Smooth muscle cell (in vitro differentiated cells): ENCODE data around the gene REX1BD. TPM values are rescaled to one million over a fixed set of nuclear protein-coding genes. Genes with fewer than 3 reads are reported as not detected.

Experiments used
- DNase-seq: peaks from one replicate; lab custom pipeline; 2025; ENCODE audit not compliant: unreplicated experiment; lab: John Stamatoyannopoulos, UW
- H2AFZ ChIP-seq: fragments of 200-600 bp; sonication (generic); 2 replicates; pipeline ENCODE4 v1.6.0; 2016; ENCODE audit warnings: antibody characterized with exemption, low read depth, mild to moderate bottlenecking
- H3F3A ChIP-seq: fragments of 200-600 bp; sonication (generic); 2 replicates; pipeline ENCODE4 v1.6.0; 2017; ENCODE audit warnings: antibody characterized with exemption, low read depth
- H3K27ac ChIP-seq: fragments of 200-600 bp; sonication (generic); 2 replicates; pipeline ENCODE4 v1.5.1; 2016; ENCODE audit warnings: low read depth, mild to moderate bottlenecking
- H3K27me3 ChIP-seq: fragments of 200-600 bp; sonication (generic); 2 replicates; pipeline ENCODE4 v1.6.1; 2016; ENCODE audit warnings: low read depth, mild to moderate bottlenecking
- H3K36me3 ChIP-seq: fragments of 200-600 bp; sonication (generic); 2 replicates; pipeline ENCODE4 v1.5.1; 2016; ENCODE audit warnings: low read depth
- H3K4me1 ChIP-seq: fragments of 200-600 bp; sonication (generic); 2 replicates; pipeline ENCODE4 v1.5.1; 2016; ENCODE audit warnings: low read depth
- H3K4me2 ChIP-seq: fragments of 200-600 bp; sonication (generic); 2 replicates; pipeline ENCODE4 v1.6.0; 2016; ENCODE audit warnings: mild to moderate bottlenecking
- H3K4me3 ChIP-seq: fragments of 200-600 bp; sonication (generic); 2 replicates; pipeline ENCODE4 v1.5.1; 2016; ENCODE audit warnings: mild to moderate bottlenecking
- H3K79me2 ChIP-seq: fragments of 200-600 bp; sonication (generic); 2 replicates; pipeline ENCODE4 v1.6.0; 2016; ENCODE audit warnings: low read depth, mild to moderate bottlenecking
- H3K9ac ChIP-seq: fragments of 200-600 bp; sonication (generic); 2 replicates; pipeline ENCODE4 v1.6.0; 2016; ENCODE audit warnings: low read depth
- H3K9me3 ChIP-seq: fragments of 200-600 bp; sonication (generic); replicated peaks from 2 replicates; pipeline ENCODE4 v1.5.1; 2016; ENCODE audit warnings: low read depth
- H4K20me1 ChIP-seq: fragments of 200-600 bp; sonication (generic); 2 replicates; pipeline ENCODE4 v1.6.0; 2016; ENCODE audit warnings: low read depth
- CTCF ChIP-seq: fragments of 200-600 bp; sonication (generic); IDR thresholded peaks from 2 replicates; pipeline ENCODE4 v1.5.1; 2017; ENCODE audit warnings: borderline replicate concordance, mild to moderate bottlenecking, antibody characterized with exemption; ENCODE audit not compliant: insufficient read depth, poor library complexity, severe bottlenecking
- WGBS: methylation state at CpG from one replicate; pipeline ENCODE4 v1.1.7; 2016; ENCODE audit warnings: low lambda C conversion rate; 5-methylcytosine and 5-hydroxymethylcytosine counted together
- polyA plus RNA-seq: library from polyadenylated mRNA; unstranded; fragments of >200 nt; fragmentation: Nextera tagmentation; extraction: Ambion mirVana; gene quantifications from 2 replicates; pipeline ENCODE4 v1.2.1, GENCODE V29; 2016
- total RNA-seq: library from RNA; depleted of rRNA; stranded (reverse); fragments of >200 nt; gene quantifications from 2 replicates; pipeline ENCODE4 v1.2.3, GENCODE V29; 2014

REX1BD gene
- total and polyA plus RNA-seq, 2 experiments from 2014 or later = 69.6 to 117 TPM

- H3K4me1 ChIP-seq = peaks cover 10% of the 10 kb centered on the region
- H3K4me2 ChIP-seq = peak overlapping the region; percentile 95
- no peaks in the 10 kb centered on the region for H3K27me3 ChIP-seq
- peak; percentile 98 for TF ChIP-seq CTCF
- no peaks in the 10 kb centered on the region for H3K9me3 ChIP-seq
- H3K27ac ChIP-seq = no peak overlapping the region
- H4K20me1 ChIP-seq = peaks cover 51% of the 10 kb centered on the region
- no peaks in the 10 kb centered on the region for H3K36me3 ChIP-seq
- no peaks in the 10 kb centered on the region for H3K79me2 ChIP-seq
- no peak overlapping the region for H3K9ac ChIP-seq
- H2AFZ ChIP-seq = no peak overlapping the region
- H3K4me3 ChIP-seq = peak overlapping the region; percentile 43
- peaks cover 29% of the 10 kb centered on the region for H3F3A ChIP-seq
- peak; percentile 51 for DNase-seq
- WGBS = 5% methylated on average over 30 of the region's 54 CpGs
These were observed 5.7 kb downstream of the REX1BD start for GRCh38 chr19:18594096-18594823.

GRCh38 chr19:18594824-18595373 is 6.3 kb downstream of the REX1BD start:
- Histone ChIP-seq H3F3A (peaks cover 23% of the 10 kb centered on the region), H3K27me3 (no peaks in the 10 kb centered on the region), H2AFZ (no peak overlapping the region), H3K36me3 (no peaks in the 10 kb centered on the region), H4K20me1 (peaks cover 56% of the 10 kb centered on the region), H3K9ac (no peak overlapping the region), H3K4me3 (peak overlapping the region; percentile 43), H3K9me3 (no peaks in the 10 kb centered on the region), H3K27ac (no peak overlapping the region), H3K4me2 (peak overlapping the region; percentile 95), H3K79me2 (no peaks in the 10 kb centered on the region), H3K4me1 (peaks cover 10% of the 10 kb centered on the region)
- TF ChIP-seq CTCF = no peak
- WGBS = 46% methylated on average over 10 of the region's 26 CpGs
- DNase-seq = no peak

- Histone ChIP-seq H3K27me3 (no peaks in the 10 kb centered on the region), H3K9ac (no peak overlapping the region), H3F3A (peaks cover 19% of the 10 kb centered on the region), H3K4me1 (peaks cover 10% of the 10 kb centered on the region), H3K36me3 (no peaks in the 10 kb centered on the region), H3K9me3 (no peaks in the 10 kb centered on the region), H3K79me2 (no peaks in the 10 kb centered on the region), H2AFZ (no peak overlapping the region), H3K27ac (no peak overlapping the region), H3K4me2 (no peak overlapping the region), H3K4me3 (no peak overlapping the region), H4K20me1 (peaks cover 59% of the 10 kb centered on the region)
- DNase-seq = no peak
- WGBS = 89% methylated on average over 6 of the region's 6 CpGs
- TF ChIP-seq CTCF = no peak
These were observed 6.9 kb downstream of the REX1BD start for GRCh38 chr19:18595475-18595874.
